Liver (tissue), 9 donors: ENCODE data around the gene IQGAP2. TPM values are rescaled to one million over a fixed set of nuclear protein-coding genes. Genes with fewer than 3 reads are reported as not detected.
A peak's percentile ranks its signal among the peaks of the same experiment; 100 is the strongest.

Experiments
- DNase-seq: peaks from one replicate; pipeline ENCODE4 v3.0.0-alpha.2; 2017; ENCODE audit warnings: low spot score
- H3K27ac ChIP-seq, 2 donors: one replicate each; pipeline ENCODE4 v1.7.0; 2013; ENCODE audit warnings: inconsistent platforms in 2 of 2, low read length in 2 of 2, control low read depth in 1 of 2, low read depth in 1 of 2, mild to moderate bottlenecking in 1 of 2
- H3K27me3 ChIP-seq, 4 donors: one replicate each; pipeline versions ENCODE4 v1.6.1 to v1.7.0; 2013; ENCODE audit warnings: low read length in 3 of 4, inconsistent platforms in 1 of 4, mild to moderate bottlenecking in 1 of 4, moderate library complexity in 1 of 4; ENCODE audit not compliant: control insufficient read depth in 4 of 4, insufficient read depth in 4 of 4
- H3K36me3 ChIP-seq, 4 donors: one replicate each; pipeline versions ENCODE4 v1.6.1 to v1.7.0; 2013; ENCODE audit warnings: low read length in 3 of 4, mild to moderate bottlenecking in 3 of 4, low read depth in 1 of 4, moderate library complexity in 1 of 4; ENCODE audit not compliant: control insufficient read depth in 4 of 4, insufficient read depth in 3 of 4
- H3K4me1 ChIP-seq, 4 donors: one replicate each; pipeline versions ENCODE4 v1.6.1 to v1.7.0; 2013; ENCODE audit warnings: low read length in 3 of 4, mild to moderate bottlenecking in 3 of 4, moderate library complexity in 1 of 4; ENCODE audit not compliant: control insufficient read depth in 4 of 4, insufficient read depth in 4 of 4
- H3K4me3 ChIP-seq, 3 donors: one replicate each; pipeline versions ENCODE4 v1.6.1 to v1.7.0; 2013; ENCODE audit warnings: low read length in 3 of 3, control low read depth in 1 of 3, low read depth in 1 of 3, mild to moderate bottlenecking in 1 of 3
- H3K9ac ChIP-seq, 2 donors: one replicate each; pipeline ENCODE4 v1.7.0; 2013; ENCODE audit warnings: low read length in 2 of 2, mild to moderate bottlenecking in 2 of 2, moderate library complexity in 2 of 2, control low read depth in 1 of 2, low read depth in 1 of 2
- H3K9me3 ChIP-seq, 4 donors: one replicate each; pipeline versions ENCODE4 v1.6.1 to v1.7.0; 2013; ENCODE audit warnings: low read length in 3 of 4; ENCODE audit not compliant: control insufficient read depth in 4 of 4
- ATF3 ChIP-seq: IDR thresholded peaks from 2 replicates; pipeline ENCODE4 v1.6.1; 2016; ENCODE audit warnings: antibody characterized with exemption
- CTCF ChIP-seq: fragments of 150-350 bp; IDR thresholded peaks from 2 replicates; pipeline ENCODE4 v1.5.1; 2017; ENCODE audit warnings: improper control_type of control experiment, low read depth, low read length; ENCODE audit not compliant: missing input control
- EGR1 ChIP-seq, 2 donors: IDR thresholded peaks; 2 replicates each; pipeline ENCODE4 v1.6.1; 2016 to 2018; ENCODE audit warnings: antibody characterized with exemption in 2 of 2, low read depth in 2 of 2
- FOXA2 ChIP-seq: IDR thresholded peaks from 2 replicates; pipeline ENCODE4 v1.6.1; 2016; ENCODE audit warnings: antibody characterized with exemption
- GABPA ChIP-seq, 2 donors: IDR thresholded peaks in 1 of 2; conservative IDR thresholded peaks in 1 of 2; 2 replicates each; pipeline ENCODE4 v1.6.1; 2016; ENCODE audit warnings: antibody characterized with exemption in 2 of 2, mild to moderate bottlenecking in 1 of 2, moderate library complexity in 1 of 2
- HNF4A ChIP-seq, 2 donors: conservative IDR thresholded peaks; 2 replicates each; pipeline ENCODE4 v1.6.1; 2016; ENCODE audit warnings: antibody characterized with exemption in 2 of 2, mild to moderate bottlenecking in 2 of 2
- HNF4G ChIP-seq: IDR thresholded peaks from 2 replicates; pipeline ENCODE4 v1.6.1; 2016; ENCODE audit warnings: antibody characterized with exemption
- JUND ChIP-seq, 2 donors: IDR thresholded peaks; 2 replicates each; pipeline ENCODE4 v1.6.1; 2016; ENCODE audit warnings: antibody characterized with exemption in 2 of 2
- MAX ChIP-seq: IDR thresholded peaks from 2 replicates; pipeline ENCODE4 v1.6.1; 2016; ENCODE audit warnings: antibody characterized with exemption
- NR2F2 ChIP-seq: IDR thresholded peaks from 2 replicates; pipeline ENCODE4 v1.6.1; 2016; ENCODE audit warnings: antibody characterized with exemption
- RAD21 ChIP-seq, 2 donors: IDR thresholded peaks; 2 replicates each; pipeline ENCODE4 v1.6.1; 2016; ENCODE audit warnings: antibody characterized with exemption in 2 of 2, mild to moderate bottlenecking in 2 of 2
- RXRA ChIP-seq, 2 donors: IDR thresholded peaks; 2 replicates each; pipeline ENCODE4 v1.6.1; 2017 to 2018; ENCODE audit warnings: antibody characterized with exemption in 2 of 2, mild to moderate bottlenecking in 1 of 2
- SP1 ChIP-seq: IDR thresholded peaks from 2 replicates; pipeline ENCODE4 v1.6.1; 2018; ENCODE audit warnings: antibody characterized with exemption, mild to moderate bottlenecking
- TAF1 ChIP-seq: conservative IDR thresholded peaks from 2 replicates; pipeline ENCODE4 v1.6.1; 2016; ENCODE audit warnings: antibody characterized with exemption, mild to moderate bottlenecking
- YY1 ChIP-seq: IDR thresholded peaks from 2 replicates; pipeline ENCODE4 v1.6.1; 2016; ENCODE audit warnings: antibody characterized with exemption, mild to moderate bottlenecking
- WGBS: extraction: QIAGEN DNeasy Blood & Tissue Kit; methylation state at CpG from one replicate; pipeline ENCODE4 v1.1.7; 2013; 5-methylcytosine and 5-hydroxymethylcytosine counted together
- polyA plus RNA-seq, 2 donors: library from polyadenylated mRNA; stranded (reverse) in 1 of 2; unstranded in 1 of 2; fragments of 200-250 nt in 1 of 2; fragments of >200 nt in 1 of 2; fragmentation: Nextera tagmentation in 1 of 2; extraction: Ambion mirVana in 1 of 2; gene quantifications; one replicate each; pipeline versions ENCODE4 v1.2.1 to v1.2.3, GENCODE V29; 2013 to 2015
- total RNA-seq, 2 donors: library from RNA; depleted of rRNA; stranded (reverse); fragments of >200 nt; gene quantifications; one replicate each; pipeline ENCODE4 v1.2.3, GENCODE V29; 2014
- TF ChIP-seq, protein P1 (sequence below): IDR thresholded peaks from 2 replicates; pipeline ENCODE4 v1.6.1; 2016; ENCODE audit warnings: antibody characterized with exemption
- donor health status: healthy.
- donor health status: healthy.
- donor health status: healthy.
- donor health status: healthy.
- donor health status: healthy.

The IQGAP2 gene, protein sequence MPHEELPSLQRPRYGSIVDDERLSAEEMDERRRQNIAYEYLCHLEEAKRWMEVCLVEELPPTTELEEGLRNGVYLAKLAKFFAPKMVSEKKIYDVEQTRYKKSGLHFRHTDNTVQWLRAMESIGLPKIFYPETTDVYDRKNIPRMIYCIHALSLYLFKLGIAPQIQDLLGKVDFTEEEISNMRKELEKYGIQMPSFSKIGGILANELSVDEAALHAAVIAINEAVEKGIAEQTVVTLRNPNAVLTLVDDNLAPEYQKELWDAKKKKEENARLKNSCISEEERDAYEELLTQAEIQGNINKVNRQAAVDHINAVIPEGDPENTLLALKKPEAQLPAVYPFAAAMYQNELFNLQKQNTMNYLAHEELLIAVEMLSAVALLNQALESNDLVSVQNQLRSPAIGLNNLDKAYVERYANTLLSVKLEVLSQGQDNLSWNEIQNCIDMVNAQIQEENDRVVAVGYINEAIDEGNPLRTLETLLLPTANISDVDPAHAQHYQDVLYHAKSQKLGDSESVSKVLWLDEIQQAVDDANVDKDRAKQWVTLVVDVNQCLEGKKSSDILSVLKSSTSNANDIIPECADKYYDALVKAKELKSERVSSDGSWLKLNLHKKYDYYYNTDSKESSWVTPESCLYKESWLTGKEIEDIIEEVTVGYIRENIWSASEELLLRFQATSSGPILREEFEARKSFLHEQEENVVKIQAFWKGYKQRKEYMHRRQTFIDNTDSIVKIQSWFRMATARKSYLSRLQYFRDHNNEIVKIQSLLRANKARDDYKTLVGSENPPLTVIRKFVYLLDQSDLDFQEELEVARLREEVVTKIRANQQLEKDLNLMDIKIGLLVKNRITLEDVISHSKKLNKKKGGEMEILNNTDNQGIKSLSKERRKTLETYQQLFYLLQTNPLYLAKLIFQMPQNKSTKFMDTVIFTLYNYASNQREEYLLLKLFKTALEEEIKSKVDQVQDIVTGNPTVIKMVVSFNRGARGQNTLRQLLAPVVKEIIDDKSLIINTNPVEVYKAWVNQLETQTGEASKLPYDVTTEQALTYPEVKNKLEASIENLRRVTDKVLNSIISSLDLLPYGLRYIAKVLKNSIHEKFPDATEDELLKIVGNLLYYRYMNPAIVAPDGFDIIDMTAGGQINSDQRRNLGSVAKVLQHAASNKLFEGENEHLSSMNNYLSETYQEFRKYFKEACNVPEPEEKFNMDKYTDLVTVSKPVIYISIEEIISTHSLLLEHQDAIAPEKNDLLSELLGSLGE (N-terminal part only)
- total RNA-seq (100 to 1,000 TPM in 1 of 2 donors, 10 to 100 TPM in 1; 92.8 to 205 TPM), polyA plus RNA-seq (100 to 1,000 TPM in 1 of 2 donors, 10 to 100 TPM in 1; 41.5 to 112 TPM)

DNA sequence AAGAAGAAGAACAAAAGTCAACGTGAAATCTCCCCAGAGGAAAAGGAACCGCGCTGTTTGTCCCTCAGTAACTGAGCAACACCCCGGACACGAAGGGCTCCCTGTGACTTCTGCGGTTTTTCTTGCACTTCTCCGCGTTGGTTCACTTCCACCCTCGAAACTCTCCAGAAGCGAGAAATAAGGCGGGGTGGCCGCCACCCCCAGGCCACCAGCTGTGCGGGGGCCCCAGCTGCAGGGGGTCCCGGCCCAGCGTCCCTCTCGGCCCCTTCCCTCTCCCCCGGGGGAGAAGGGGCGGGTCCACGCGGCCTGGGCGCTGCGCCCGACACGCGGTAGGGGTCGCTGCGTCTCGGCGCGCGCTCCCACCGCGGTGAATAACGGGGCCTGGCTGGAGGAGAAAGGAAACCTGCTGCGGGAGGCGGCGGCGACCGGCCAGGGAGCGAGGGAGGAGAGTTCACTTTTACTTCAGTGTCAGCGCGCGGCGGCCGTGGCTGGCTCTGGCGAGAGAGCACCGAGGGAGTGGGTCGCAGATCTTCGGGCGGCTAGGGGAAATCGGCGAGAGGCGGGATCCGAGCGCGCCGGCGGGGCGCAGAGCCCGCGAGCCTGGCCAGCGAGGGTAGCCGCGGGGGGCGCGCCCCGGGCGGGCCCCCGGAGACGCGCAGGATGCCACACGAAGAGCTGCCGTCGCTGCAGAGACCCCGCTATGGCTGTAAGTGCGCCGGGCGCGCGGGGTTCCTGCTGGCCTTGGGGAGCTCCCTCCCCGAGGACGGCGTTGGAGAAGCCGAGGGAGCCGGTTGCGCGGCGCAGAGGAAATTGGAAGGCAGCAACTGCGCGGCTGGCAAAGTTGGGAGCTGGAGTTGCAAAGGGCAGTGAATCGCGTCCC is at the start of gene IQGAP2:
Gene IQGAP2, plus strand, starts transcription at position 400 of the 880 bp plus-strand sequence. Its CDS starts 261 bp downstream, at position 661.
- peak within 1 kb of the TSS; percentile 79 to 84 (median 82) for H3K4me3 ChIP-seq
- under 1% methylated on average over 92 of the region's 92 CpGs for WGBS
- no peaks in the 10 kb centered on the region for H3K9me3 ChIP-seq
- no peaks in the 10 kb centered on the region for H3K27me3 ChIP-seq
- peak; percentile 87 for DNase-seq
- no peaks in the 10 kb centered on the region for H3K36me3 ChIP-seq
- peak within 1 kb of the TSS; percentile 94 to 95 for H3K27ac ChIP-seq
- no peak for TF ChIP-seq RXRA (IDR thresholded peaks at IDR 0.05)
- peak; percentile 40 for TF ChIP-seq TAF1
- TF ChIP-seq YY1: no peak
- TF ChIP-seq RAD21 (IDR thresholded peaks at IDR 0.05): peak; percentile 78 to 83
- peak; percentile 75 for TF ChIP-seq CTCF
- H3K9ac ChIP-seq: peak within 1 kb of the TSS; percentile 57 to 85
- H3K4me1 ChIP-seq: peaks cover 3 to 41% (median 30%) of the 10 kb centered on the region in 4 donors

- no peaks in the 10 kb centered on the region for H3K9me3 ChIP-seq
- H3K36me3 ChIP-seq: no peaks in the 10 kb centered on the region
- no peak overlapping the region for H3K4me3 ChIP-seq
- H3K27me3 ChIP-seq: no peaks in the 10 kb centered on the region
- H3K27ac ChIP-seq: no peak overlapping the region
- TF ChIP-seq ATF3 (no peak), RAD21 (IDR thresholded peaks at IDR 0.05) (no peak), EGR1 (IDR thresholded peaks at IDR 0.05; ENCODE audit: low read depth in 2 of 2) (no peak), SP1 (no peak), MAX (no peak), GABPA (IDR thresholded peaks at IDR 0.05 in 1 of 2, conservative IDR thresholded peaks at IDR 0.05 in 1 of 2) (no peak), TAF1 (no peak), CTCF (no peak), YY1 (no peak), RXRA (IDR thresholded peaks at IDR 0.05) (no peak), JUND (IDR thresholded peaks at IDR 0.05) (no peak), FOXA2 (no peak), NR2F2 (no peak), HNF4A (conservative IDR thresholded peaks at IDR 0.05) (no peak), HNF4G (no peak)
- TF ChIP-seq, protein P1, sequence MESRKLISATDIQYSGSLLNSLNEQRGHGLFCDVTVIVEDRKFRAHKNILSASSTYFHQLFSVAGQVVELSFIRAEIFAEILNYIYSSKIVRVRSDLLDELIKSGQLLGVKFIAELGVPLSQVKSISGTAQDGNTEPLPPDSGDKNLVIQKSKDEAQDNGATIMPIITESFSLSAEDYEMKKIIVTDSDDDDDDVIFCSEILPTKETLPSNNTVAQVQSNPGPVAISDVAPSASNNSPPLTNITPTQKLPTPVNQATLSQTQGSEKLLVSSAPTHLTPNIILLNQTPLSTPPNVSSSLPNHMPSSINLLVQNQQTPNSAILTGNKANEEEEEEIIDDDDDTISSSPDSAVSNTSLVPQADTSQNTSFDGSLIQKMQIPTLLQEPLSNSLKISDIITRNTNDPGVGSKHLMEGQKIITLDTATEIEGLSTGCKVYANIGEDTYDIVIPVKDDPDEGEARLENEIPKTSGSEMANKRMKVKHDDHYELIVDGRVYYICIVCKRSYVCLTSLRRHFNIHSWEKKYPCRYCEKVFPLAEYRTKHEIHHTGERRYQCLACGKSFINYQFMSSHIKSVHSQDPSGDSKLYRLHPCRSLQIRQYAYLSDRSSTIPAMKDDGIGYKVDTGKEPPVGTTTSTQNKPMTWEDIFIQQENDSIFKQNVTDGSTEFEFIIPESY: no peak
- no peak overlapping the region for H3K9ac ChIP-seq
- no peak for DNase-seq
- no peaks in the 10 kb centered on the region for H3K4me1 ChIP-seq
- WGBS: 93% methylated on average over 5 of the region's 5 CpGs
Measured at GRCh38 chr5:76356887-76357286, 46.2 kb upstream of the IQGAP2 start.
